ENCODE measurements around the gene METTL15. TPM values are rescaled to one million over a fixed set of nuclear protein-coding genes. Genes with fewer than 3 reads are reported as not detected.

Gene METTL15
- total and polyA plus RNA-seq, 2 experiments from 2014 or later = 9.0 to 19.8 TPM

- Histone ChIP-seq H3K27me3 (ENCODE audit: insufficient read depth) (no peaks in the 10 kb centered on the region), H3K36me3 (ENCODE audit: insufficient read depth) (no peaks in the 10 kb centered on the region), H3K4me2 (no peak overlapping the region), H2AFZ (no peak overlapping the region), H3K9me2 (ENCODE audit: insufficient read depth) (no peaks in the 10 kb centered on the region), H3K27ac (ENCODE audit: low read depth) (no peak overlapping the region), H3K4me1 (ENCODE audit: insufficient read depth) (no peaks in the 10 kb centered on the region), H3F3A (replicated peaks; ENCODE audit: low read depth) (no peaks in the 10 kb centered on the region), H3K79me2 (replicated peaks; ENCODE audit: insufficient read depth) (peaks cover 25% of the 10 kb centered on the region), H3K4me3 (no peak overlapping the region), H4K20me1 (replicated peaks; ENCODE audit: insufficient read depth) (no peaks in the 10 kb centered on the region)
- H3K4me3 Mint-ChIP-seq = no peak overlapping the region
- no peaks in the 10 kb centered on the region for H3K9me3 Mint-ChIP-seq
- H3K27me3 Mint-ChIP-seq (ENCODE audit: insufficient read depth, low read depth, poor library complexity) = peaks cover 7% of the 10 kb centered on the region
- DNase-seq (ENCODE audit: low spot score) = no peak
- H3K4me1 Mint-ChIP-seq = peaks cover 10% of the 10 kb centered on the region; the same call in 2 of the 3 replicates
- H3K27ac Mint-ChIP-seq = no peak overlapping the region
- no peak for ATAC-seq
- peaks cover 3% of the 10 kb centered on the region; the same call in 1 of the 3 replicates for H3K36me3 Mint-ChIP-seq (ENCODE audit: low read depth)
- TF ChIP-seq CREB1 (CRISPR knock-in tag; IDR thresholded peaks at IDR 0.05; ENCODE audit: low read depth) = no peak
- TF ChIP-seq NANOG (IDR thresholded peaks at IDR 0.05; ENCODE audit: borderline replicate concordance) = no peak
- TF ChIP-seq ETS1 (IDR thresholded peaks at IDR 0.05) = no peak
- no peak for TF ChIP-seq JUNB (IDR thresholded peaks at IDR 0.05; ENCODE audit: unreplicated experiment)
- TF ChIP-seq EZH2phosphoT487 (IDR thresholded peaks at IDR 0.05; ENCODE audit: unreplicated experiment) = no peak
- TF ChIP-seq REST (IDR thresholded peaks at IDR 0.05; ENCODE audit: unreplicated experiment) = no peak
- no peak for TF ChIP-seq ZNF462 (CRISPR knock-in tag; IDR thresholded peaks at IDR 0.05)
- no peak for TF ChIP-seq ZNF331 (CRISPR knock-in tag; IDR thresholded peaks at IDR 0.05; ENCODE audit: low read depth)
- TF ChIP-seq POLR2AphosphoS5 (IDR thresholded peaks at IDR 0.05; ENCODE audit: low read depth) = no peak
- no peak for TF ChIP-seq CTCF (conservative IDR thresholded peaks at IDR 0.05; ENCODE audit: low read depth in 2 of 2)
Observed at GRCh38 chr11:28114731-28115130, 6.5 kb downstream of the METTL15 start.

Data from GM23338 (cell line).